ENCODE data around the gene GSTCD. TPM values are rescaled to one million over a fixed set of nuclear protein-coding genes. Genes with fewer than 3 reads are reported as not detected.

GSTCD gene
- total and polyA plus RNA-seq, 9 of the 15 experiments (the other 6 are each of a cell fraction or from before 2014, with no cell fraction given) = 4.5 to 36.3 (median 16.0) TPM

DNA sequence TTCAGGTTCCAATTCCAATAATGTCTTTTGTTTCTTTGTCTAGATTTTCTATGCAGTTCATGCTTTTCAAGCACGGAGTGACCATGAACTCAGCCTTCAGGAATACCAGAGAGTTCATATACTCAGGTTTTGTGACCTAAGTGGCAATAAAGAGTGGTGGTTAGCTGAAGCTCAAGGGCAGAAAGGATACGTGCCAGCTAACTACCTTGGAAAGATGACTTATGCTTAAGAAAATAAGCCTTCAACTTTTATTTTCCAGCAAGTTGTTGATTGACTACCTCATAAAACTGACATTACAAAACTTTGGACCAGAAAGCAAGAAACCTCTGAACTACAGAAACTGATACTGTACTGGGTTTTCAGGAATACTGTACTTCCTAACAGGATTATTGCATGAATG is 30.9 kb upstream of the GSTCD start (continued):
- TF ChIP-seq LEF1 (IDR thresholded peaks at IDR 0.05) (no peak), FOXA3 (CRISPR knock-in tag; conservative IDR thresholded peaks at IDR 0.05 in 1 of 2, IDR thresholded peaks at IDR 0.05 in 1 of 2) (no peak), SIN3B (IDR thresholded peaks at IDR 0.05; ENCODE audit: low read depth) (no peak), RAD51 (IDR thresholded peaks at IDR 0.05; ENCODE audit: borderline replicate concordance, low read depth) (no peak), PPARD (CRISPR knock-in tag; IDR thresholded peaks at IDR 0.05) (no peak)
- TF ChIP-seq, protein P1, sequence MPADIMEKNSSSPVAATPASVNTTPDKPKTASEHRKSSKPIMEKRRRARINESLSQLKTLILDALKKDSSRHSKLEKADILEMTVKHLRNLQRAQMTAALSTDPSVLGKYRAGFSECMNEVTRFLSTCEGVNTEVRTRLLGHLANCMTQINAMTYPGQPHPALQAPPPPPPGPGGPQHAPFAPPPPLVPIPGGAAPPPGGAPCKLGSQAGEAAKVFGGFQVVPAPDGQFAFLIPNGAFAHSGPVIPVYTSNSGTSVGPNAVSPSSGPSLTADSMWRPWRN (IDR thresholded peaks at IDR 0.05; ENCODE audit: low read depth) = no peak

DNA sequence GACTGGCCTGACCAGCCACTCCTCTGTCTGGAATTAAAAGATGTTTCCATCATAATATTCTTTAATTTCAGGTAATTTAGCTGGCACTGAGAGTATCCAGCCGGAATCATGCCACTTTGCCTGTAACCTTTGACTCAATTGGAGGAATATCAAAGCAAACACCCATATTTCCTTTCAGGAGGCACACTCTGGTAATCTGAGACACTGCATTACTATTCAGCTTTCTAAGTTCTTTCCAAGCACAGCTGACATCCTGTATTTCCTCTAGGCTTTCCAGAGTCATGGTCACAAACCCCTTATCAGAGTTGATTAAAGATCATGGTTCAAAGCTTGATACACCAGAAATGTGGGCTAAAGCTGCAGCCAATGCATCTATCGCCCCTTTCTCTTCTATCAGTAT is 29.4 kb upstream of the GSTCD start:
- FAIRE-seq = no peak
- TF ChIP-seq TCF7 (IDR thresholded peaks at IDR 0.05; ENCODE audit: borderline replicate concordance) (no peak), NR2F6 (CRISPR knock-in tag; IDR thresholded peaks at IDR 0.05) (no peak), SLC30A9 (CRISPR knock-in tag; IDR thresholded peaks at IDR 0.05) (no peak), DACH1 (IDR thresholded peaks at IDR 0.05; ENCODE audit: partially characterized antibody) (no peak), RBM15 (IDR thresholded peaks at IDR 0.05; ENCODE audit: insufficient read depth, low read length) (no peak), HDAC1 (IDR thresholded peaks at IDR 0.05) (no peak), SMARCA4 (IDR thresholded peaks at IDR 0.05) (no peak), EZH2 (IDR thresholded peaks at IDR 0.05; ENCODE audit: borderline replicate concordance, low read depth, low read length) (no peak), MYC (IDR thresholded peaks at IDR 0.05; ENCODE audit: low read depth, low read length) (no peak), MYC (CRISPR knock-in tag; IDR thresholded peaks at IDR 0.05; ENCODE audit: borderline replicate concordance, low read depth) (no peak), L3MBTL2 (IDR thresholded peaks at IDR 0.05) (no peak), SMARCA5 (IDR thresholded peaks at IDR 0.05) (no peak), BCL6 (CRISPR knock-in tag; IDR thresholded peaks at IDR 0.05) (no peak), U2AF1 (optimal IDR thresholded peaks at IDR 0.05; ENCODE audit: low read depth, low read length) (no peak)
- TF ChIP-seq, protein P2, sequence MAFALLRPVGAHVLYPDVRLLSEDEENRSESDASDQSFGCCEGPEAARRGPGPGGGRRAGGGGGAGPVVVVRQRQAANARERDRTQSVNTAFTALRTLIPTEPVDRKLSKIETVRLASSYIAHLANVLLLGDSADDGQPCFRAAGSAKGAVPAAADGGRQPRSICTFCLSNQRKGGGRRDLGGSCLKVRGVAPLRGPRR (CRISPR knock-in tag; IDR thresholded peaks at IDR 0.05) = no peak
- TF ChIP-seq, protein P3, sequence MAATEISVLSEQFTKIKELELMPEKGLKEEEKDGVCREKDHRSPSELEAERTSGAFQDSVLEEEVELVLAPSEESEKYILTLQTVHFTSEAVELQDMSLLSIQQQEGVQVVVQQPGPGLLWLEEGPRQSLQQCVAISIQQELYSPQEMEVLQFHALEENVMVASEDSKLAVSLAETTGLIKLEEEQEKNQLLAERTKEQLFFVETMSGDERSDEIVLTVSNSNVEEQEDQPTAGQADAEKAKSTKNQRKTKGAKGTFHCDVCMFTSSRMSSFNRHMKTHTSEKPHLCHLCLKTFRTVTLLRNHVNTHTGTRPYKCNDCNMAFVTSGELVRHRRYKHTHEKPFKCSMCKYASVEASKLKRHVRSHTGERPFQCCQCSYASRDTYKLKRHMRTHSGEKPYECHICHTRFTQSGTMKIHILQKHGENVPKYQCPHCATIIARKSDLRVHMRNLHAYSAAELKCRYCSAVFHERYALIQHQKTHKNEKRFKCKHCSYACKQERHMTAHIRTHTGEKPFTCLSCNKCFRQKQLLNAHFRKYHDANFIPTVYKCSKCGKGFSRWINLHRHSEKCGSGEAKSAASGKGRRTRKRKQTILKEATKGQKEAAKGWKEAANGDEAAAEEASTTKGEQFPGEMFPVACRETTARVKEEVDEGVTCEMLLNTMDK (IDR thresholded peaks at IDR 0.05; ENCODE audit: borderline replicate concordance, insufficient read depth, low read depth, low read length, poor library complexity, severe bottlenecking) = no peak

More for the DNA sequence above, 29.4 kb upstream of the GSTCD start:
- CTCF ChIA-PET (ENCODE audit: low intra/inter-chr PET ratio) = no interaction called here
- no peak overlapping the region for H3K27ac ChIP-seq (ENCODE audit: extremely low read depth, low read depth, low read length)
- in situ Hi-C loops (cut with MboI) (no loop called here), intact Hi-C loops (cut with micrococcal nuclease) (no loop called here)
- no peak overlapping the region for H3K9ac ChIP-seq (ENCODE audit: insufficient read depth in 1 of 2, low read depth in 2 of 2, low read length in 2 of 2)
- no peak overlapping the region for H3K4me2 ChIP-seq (ENCODE audit: insufficient read depth, low read length)
- ATAC-seq = no peak
- H3K36me3 ChIP-seq (ENCODE audit: control insufficient read depth, insufficient read depth, low read length) = peaks cover 17% of the 10 kb centered on the region; the same call in 1 of the 3 replicates
- H3K9me1 ChIP-seq (ENCODE audit: control insufficient read depth, insufficient read depth, low read length) = no peaks in the 10 kb centered on the region
- no peaks in the 10 kb centered on the region for H3K79me2 ChIP-seq (ENCODE audit: control insufficient read depth, insufficient read depth, low read length)
- H4K20me1 ChIP-seq (replicated peaks; ENCODE audit: control insufficient read depth, insufficient read depth, low read length) = no peaks in the 10 kb centered on the region
- POLR2A ChIA-PET = interaction anchor here (0.6 kb wide), 1 partner anchor 637 kb away, joined by 3 read pairs; the partner anchor contains the start of gene TBCK
- 31% methylated on average over 2 of the region's 2 CpGs for WGBS (ENCODE audit: insufficient coverage, low coverage, missing lambda C conversion rate)
- H2AFZ ChIP-seq (ENCODE audit: low read depth, low read length) = no peak overlapping the region
- no peaks in the 10 kb centered on the region for H3K4me1 ChIP-seq (replicated peaks in 1 of 2; ENCODE audit: control insufficient read depth in 2 of 2, insufficient read depth in 2 of 2, low read length in 2 of 2)
- BruUV-seq (replicated peaks) = no TSS peak
- no peak overlapping the region for H3K4me3 ChIP-seq
- H3K27me3 ChIP-seq (ENCODE audit: control insufficient read depth in 2 of 2, insufficient read depth in 2 of 2, low read length in 2 of 2) = no peaks in the 10 kb centered on the region
- DNase-seq (ENCODE audit: extremely low read depth in 1 of 4, low spot score in 3 of 4) = no peak
- no peaks in the 10 kb centered on the region for H3K9me3 ChIP-seq (replicated peaks; ENCODE audit: control insufficient read depth, insufficient read depth, low read depth, low read length)
